Ascending aorta (tissue), 2 donors: ENCODE measurements around the gene NLRP3. TPM values are rescaled to one million over a fixed set of nuclear protein-coding genes. Genes with fewer than 3 reads are reported as not detected.

Experiments
- DNase-seq, 2 donors: peaks; one replicate each; pipeline ENCODE4 v3.0.0-alpha.2; 2019; ENCODE audit warnings: low spot score in 2 of 2
- H3K27ac ChIP-seq, 2 donors: fragments of 200-600 bp; sonication (generic); one replicate each; pipeline ENCODE4 v1.5.1; 2016 to 2017; ENCODE audit warnings: mild to moderate bottlenecking in 1 of 2
- H3K27me3 ChIP-seq: fragments of 200-600 bp; sonication (generic); one replicate; pipeline ENCODE4 v1.5.1; 2017
- H3K36me3 ChIP-seq, 2 donors: fragments of 200-600 bp; sonication (generic); one replicate each; pipeline ENCODE4 v1.5.1; 2016
- H3K4me1 ChIP-seq, 2 donors: fragments of 200-600 bp; sonication (generic); one replicate each; pipeline ENCODE4 v1.5.1; 2016 to 2017; ENCODE audit warnings: mild to moderate bottlenecking in 1 of 2
- H3K4me3 ChIP-seq, 2 donors: fragments of 200-600 bp; sonication (generic); one replicate each; pipeline ENCODE4 v1.5.1; 2016 to 2017; ENCODE audit warnings: mild to moderate bottlenecking in 1 of 2
- H3K9me3 ChIP-seq, 2 donors: fragments of 200-600 bp; sonication (generic); one replicate each; pipeline ENCODE4 v1.5.1; 2016
- intact Hi-C: fragments of 100-400 bp; cut with DNase I; formaldehyde crosslinking; loops from one replicate; pipeline ENCODE4 v1.15.1; 2023
- total RNA-seq: library from RNA; depleted of rRNA; stranded (reverse); fragments of >200 nt; gene quantifications from one replicate; pipeline ENCODE4 v1.1.0, GENCODE V29; 2016
- TF ChIP-seq, protein P1 (sequence below), 3 experiments: fragments of 200-600 bp in 2 of 3; fragments of 450-650 bp in 1 of 3; sonication (generic) in 2 of 3; IDR thresholded peaks; one replicate each; pipeline ENCODE4 v1.5.1; 2016 to 2019; ENCODE audit warnings: antibody characterized with exemption in 3 of 3, mild to moderate bottlenecking in 1 of 3, moderate library complexity in 1 of 3

NLRP3 gene
- total RNA-seq, 1 donor from 2014 or later, result 0.11 TPM

DNA sequence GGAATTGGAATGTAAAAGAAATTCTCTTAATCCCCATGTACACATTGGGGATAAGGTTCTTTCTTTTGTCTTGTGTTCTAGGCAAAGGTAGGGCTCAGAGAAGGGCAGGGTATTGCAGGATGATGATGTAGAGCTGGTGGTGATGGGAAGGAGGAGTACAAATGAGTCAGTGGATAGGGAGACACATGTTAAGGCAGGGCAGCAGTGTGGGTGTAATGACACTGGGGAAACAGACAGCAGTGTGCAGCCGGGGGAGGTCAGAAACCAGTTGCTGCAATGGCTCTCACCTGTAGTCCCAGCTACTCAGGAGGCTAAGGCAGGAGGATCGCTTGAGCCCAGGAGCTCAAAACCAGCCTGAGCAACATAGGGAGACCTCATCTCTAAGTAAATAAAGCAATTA, 5.1 kb downstream of the NLRP3 start:
- intact Hi-C loops, result no loop called here
- no peaks in the 10 kb centered on the region for H3K36me3 ChIP-seq
- H3K9me3 ChIP-seq, result no peaks in the 10 kb centered on the region
- no peak overlapping the region for H3K27ac ChIP-seq
- no peaks in the 10 kb centered on the region for H3K27me3 ChIP-seq
- DNase-seq, result no peak
- TF ChIP-seq, protein P1, sequence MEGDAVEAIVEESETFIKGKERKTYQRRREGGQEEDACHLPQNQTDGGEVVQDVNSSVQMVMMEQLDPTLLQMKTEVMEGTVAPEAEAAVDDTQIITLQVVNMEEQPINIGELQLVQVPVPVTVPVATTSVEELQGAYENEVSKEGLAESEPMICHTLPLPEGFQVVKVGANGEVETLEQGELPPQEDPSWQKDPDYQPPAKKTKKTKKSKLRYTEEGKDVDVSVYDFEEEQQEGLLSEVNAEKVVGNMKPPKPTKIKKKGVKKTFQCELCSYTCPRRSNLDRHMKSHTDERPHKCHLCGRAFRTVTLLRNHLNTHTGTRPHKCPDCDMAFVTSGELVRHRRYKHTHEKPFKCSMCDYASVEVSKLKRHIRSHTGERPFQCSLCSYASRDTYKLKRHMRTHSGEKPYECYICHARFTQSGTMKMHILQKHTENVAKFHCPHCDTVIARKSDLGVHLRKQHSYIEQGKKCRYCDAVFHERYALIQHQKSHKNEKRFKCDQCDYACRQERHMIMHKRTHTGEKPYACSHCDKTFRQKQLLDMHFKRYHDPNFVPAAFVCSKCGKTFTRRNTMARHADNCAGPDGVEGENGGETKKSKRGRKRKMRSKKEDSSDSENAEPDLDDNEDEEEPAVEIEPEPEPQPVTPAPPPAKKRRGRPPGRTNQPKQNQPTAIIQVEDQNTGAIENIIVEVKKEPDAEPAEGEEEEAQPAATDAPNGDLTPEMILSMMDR (IDR thresholded peaks at IDR 0.05), result no peak
- no peak overlapping the region for H3K4me3 ChIP-seq
- no peaks in the 10 kb centered on the region for H3K4me1 ChIP-seq

DNA sequence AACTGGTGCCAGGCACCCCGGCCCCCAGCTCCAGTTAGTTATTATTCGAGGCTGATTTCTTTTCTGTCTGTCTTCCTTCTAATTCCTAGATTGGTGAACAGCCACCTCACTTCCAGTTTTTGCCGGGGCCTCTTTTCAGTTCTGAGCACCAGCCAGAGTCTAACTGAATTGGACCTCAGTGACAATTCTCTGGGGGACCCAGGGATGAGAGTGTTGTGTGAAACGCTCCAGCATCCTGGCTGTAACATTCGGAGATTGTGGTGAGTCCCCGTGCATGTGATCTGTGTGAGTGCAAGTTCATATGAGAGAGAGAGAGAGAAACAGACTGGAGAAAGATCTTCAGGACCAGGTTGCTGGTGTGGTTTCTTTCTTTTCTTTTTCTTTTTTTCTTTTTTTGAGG, 13.5 kb downstream of the NLRP3 start:
- DNase-seq, result no peak
- H3K27me3 ChIP-seq, result no peaks in the 10 kb centered on the region
- no peaks in the 10 kb centered on the region for H3K36me3 ChIP-seq
- H3K27ac ChIP-seq, result no peak overlapping the region
- no peaks in the 10 kb centered on the region for H3K4me1 ChIP-seq
- no peak overlapping the region for H3K4me3 ChIP-seq
- no peaks in the 10 kb centered on the region for H3K9me3 ChIP-seq
- intact Hi-C loops, result no loop called here
- TF ChIP-seq, protein P1 (IDR thresholded peaks at IDR 0.05), result no peak

DNA sequence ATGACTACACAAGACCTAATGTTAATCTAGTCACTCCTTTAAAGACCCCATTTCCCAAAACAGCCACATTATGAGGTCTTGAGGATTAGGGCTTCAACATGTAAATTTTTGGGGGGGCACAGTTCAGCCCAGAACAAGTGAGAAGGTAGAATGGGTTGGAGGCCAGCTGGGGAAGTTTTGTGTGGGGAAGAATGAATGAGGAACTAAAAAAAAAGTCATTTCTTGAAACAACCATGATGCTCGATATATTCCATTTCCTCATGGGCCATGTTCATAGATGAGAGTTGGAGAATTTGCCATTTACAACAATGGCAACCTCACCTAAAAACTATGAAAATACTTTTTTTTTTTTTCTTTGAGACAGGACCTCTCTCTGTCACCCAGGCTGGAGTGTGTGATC, 14.5 kb downstream of the NLRP3 start:
- H3K9me3 ChIP-seq, result no peaks in the 10 kb centered on the region
- intact Hi-C loops, result no loop called here
- no peak overlapping the region for H3K27ac ChIP-seq
- H3K36me3 ChIP-seq, result no peaks in the 10 kb centered on the region
- H3K4me1 ChIP-seq, result no peaks in the 10 kb centered on the region
- no peaks in the 10 kb centered on the region for H3K27me3 ChIP-seq
- no peak overlapping the region for H3K4me3 ChIP-seq
- TF ChIP-seq, protein P1 (IDR thresholded peaks at IDR 0.05), result no peak
- DNase-seq, result no peak

DNA sequence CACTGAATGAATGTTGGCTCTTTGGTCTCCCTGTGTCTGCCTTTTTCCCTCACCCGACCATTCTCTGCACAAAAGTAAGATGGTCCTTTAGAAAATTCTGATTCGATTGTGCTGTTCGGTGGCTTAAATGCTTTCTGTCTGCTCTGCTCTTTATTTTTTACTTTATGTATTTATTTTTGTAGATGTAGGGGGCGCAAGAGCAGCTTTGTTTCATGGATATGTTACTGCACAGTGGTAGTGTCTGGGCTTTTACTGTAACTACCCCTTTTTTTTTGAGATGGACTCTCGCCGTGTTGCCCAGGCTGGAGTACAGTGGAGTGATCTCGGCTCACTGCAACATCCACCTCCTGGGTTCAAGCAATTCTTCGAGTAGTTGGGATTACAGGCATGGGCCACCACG, 15.7 kb downstream of the NLRP3 start:
- TF ChIP-seq, protein P1 (IDR thresholded peaks at IDR 0.05), result no peak
- no peak for DNase-seq
- no peaks in the 10 kb centered on the region for H3K4me1 ChIP-seq
- no peaks in the 10 kb centered on the region for H3K27me3 ChIP-seq
- no peaks in the 10 kb centered on the region for H3K36me3 ChIP-seq
- H3K27ac ChIP-seq, result no peak overlapping the region
- intact Hi-C loops, result no loop called here
- no peaks in the 10 kb centered on the region for H3K9me3 ChIP-seq
- no peak overlapping the region for H3K4me3 ChIP-seq

DNA sequence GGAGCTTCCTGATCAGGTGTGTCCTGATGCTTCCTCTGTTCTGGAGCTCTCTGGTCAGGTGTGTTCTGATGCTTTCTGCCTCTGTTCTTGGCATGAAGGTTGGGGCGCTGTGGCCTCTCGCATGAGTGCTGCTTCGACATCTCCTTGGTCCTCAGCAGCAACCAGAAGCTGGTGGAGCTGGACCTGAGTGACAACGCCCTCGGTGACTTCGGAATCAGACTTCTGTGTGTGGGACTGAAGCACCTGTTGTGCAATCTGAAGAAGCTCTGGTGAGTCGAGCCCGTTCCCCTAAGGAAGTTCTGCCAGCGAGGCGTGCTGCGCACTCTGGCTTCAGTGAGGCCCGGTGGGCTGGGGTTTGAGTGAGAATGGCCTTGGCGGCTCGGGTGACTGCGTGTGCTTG, 18.0 kb downstream of the NLRP3 start:
- Histone ChIP-seq H3K27me3 (no peaks in the 10 kb centered on the region), H3K9me3 (no peaks in the 10 kb centered on the region), H3K27ac (no peak overlapping the region), H3K36me3 (no peaks in the 10 kb centered on the region), H3K4me3 (no peak overlapping the region), H3K4me1 (no peaks in the 10 kb centered on the region)
- DNase-seq, result no peak
- intact Hi-C loops, result no loop called here
- TF ChIP-seq, protein P1 (IDR thresholded peaks at IDR 0.05), result no peak

DNA sequence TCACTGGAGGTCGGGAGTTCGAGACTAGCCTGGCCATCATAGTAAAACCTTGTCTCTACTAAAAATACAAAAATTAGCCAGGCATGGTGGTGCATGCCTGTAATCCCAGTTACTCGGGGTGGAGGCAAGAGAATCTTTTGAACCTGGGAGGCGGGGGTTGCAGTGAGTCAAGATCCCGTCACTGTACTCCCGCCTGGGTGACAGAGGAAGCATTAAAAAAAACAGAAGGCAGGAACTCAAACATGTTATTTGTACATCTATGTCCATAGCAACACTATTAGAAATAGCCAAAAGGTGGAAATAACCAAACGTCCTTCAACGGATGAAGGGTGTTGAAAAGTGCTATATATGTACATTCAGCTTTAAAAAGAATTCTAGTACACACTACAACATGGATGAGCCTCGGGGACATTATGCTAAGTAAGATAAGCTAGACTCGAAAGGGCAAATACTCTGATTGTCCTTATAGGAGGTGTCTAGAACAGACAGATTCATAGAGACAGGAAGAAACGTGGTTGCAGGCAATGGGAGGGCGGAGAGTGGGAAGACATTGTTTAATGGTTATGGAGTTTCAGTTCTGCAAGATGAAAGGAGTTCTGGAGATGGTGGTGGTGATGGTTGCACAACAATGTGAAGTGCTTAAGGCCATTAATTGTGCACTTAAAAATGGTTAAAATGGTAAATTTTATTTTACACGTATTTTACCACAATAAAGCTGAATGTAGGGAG, 19.2 kb downstream of the NLRP3 start:
- TF ChIP-seq, protein P1 (IDR thresholded peaks at IDR 0.05), result no peak

More for the DNA sequence above, 19.2 kb downstream of the NLRP3 start:
- Histone ChIP-seq H3K27ac (no peak overlapping the region), H3K27me3 (no peaks in the 10 kb centered on the region), H3K4me1 (no peaks in the 10 kb centered on the region), H3K4me3 (no peak overlapping the region), H3K9me3 (no peaks in the 10 kb centered on the region), H3K36me3 (no peaks in the 10 kb centered on the region)
- no peak for DNase-seq
- intact Hi-C loops, result no loop called here
